GM19455 (cell line): ENCODE results near the gene SLC37A1.
"Not testable (repeated sequence)": the region's sequence is repeated elsewhere in the genome, so short reads cannot be mapped to it uniquely, and the experiment has no call there.

Experiments
- ATAC-seq: cut with Tn5 transposase; IDR thresholded peaks from one replicate; pipeline ENCODE4 v1.9.1; 2021; ENCODE audit not compliant: unreplicated experiment

SLC37A1 gene

DNA sequence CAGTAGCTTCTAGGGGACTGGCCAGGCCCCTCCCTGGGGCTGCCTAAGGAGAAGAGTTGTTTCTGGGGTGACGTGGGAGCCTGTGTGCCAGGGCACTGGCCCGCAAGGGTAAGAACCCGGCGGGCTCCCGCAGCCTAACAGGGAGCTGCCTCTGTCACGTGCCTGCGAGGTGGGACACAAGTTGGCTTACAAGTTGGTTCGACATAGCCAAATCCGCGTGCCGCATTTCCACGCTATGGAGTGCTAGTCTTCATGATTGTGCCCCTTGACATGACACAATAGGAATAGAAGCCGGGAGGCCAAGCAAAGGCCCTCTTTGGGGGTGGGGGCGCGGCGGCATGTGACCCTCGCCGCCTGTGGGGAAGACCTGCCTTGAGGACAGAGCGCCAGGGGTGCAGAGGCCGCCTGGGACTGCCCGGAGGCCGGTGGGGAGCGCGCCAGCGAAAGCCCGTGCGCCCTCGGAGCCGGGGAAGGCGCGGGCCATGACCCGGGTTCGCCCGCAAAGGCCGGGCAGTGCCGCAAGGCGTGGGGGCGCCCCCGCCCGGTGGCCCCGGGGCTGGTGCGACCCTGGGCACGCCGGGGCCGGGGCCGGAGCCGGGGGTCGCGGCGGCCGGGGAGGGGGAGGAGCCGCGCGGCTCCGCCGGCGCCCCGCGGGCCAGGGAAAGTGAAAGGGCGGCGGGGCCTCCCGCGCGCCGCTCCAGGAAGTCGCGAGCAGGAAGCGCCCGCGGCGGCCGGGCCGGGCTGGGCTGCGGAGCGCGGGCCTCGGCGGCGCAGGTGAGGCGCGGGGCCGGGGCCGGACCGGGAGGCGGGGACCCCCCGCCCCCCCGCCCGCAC is at the start of gene SLC37A1:
Gene SLC37A1, plus strand, starts transcription at position 702 of the 834 bp plus-strand sequence. CDS start 4,603 bp downstream, outside the sequence.
- peak; percentile 46 for ATAC-seq

DNA sequence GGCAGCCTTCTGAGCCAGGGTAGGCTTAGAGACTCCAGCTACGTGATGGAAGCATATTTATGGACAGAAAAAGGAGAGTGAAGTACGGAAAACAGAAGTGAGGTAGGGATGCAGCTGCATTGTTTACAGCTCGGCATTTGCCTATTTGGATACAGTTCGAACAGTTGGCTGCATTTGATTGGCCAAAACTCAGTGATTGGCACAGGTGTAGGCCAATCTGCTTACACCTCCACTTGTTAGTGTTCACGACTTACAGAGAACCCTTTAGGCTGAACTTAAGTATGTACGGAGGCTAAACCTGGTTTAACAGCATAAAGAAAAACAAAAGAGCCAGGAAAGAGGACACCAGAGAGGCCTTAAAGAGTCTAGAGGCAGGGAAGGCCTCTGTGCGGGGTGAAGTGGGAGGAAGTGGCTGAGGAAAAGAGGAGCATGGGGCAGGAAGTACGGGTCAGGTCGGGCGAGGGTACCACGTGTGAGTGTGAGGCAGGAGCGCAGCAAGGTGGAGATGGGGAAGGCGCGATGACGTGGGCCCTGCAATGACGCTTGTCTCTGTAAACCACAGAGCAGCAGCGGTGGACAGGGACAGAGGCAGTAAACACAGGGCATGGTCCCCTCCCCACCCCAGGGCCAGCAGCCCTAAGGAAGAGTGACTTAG is 49.7 kb upstream of the SLC37A1 start:
- no peak for ATAC-seq

DNA sequence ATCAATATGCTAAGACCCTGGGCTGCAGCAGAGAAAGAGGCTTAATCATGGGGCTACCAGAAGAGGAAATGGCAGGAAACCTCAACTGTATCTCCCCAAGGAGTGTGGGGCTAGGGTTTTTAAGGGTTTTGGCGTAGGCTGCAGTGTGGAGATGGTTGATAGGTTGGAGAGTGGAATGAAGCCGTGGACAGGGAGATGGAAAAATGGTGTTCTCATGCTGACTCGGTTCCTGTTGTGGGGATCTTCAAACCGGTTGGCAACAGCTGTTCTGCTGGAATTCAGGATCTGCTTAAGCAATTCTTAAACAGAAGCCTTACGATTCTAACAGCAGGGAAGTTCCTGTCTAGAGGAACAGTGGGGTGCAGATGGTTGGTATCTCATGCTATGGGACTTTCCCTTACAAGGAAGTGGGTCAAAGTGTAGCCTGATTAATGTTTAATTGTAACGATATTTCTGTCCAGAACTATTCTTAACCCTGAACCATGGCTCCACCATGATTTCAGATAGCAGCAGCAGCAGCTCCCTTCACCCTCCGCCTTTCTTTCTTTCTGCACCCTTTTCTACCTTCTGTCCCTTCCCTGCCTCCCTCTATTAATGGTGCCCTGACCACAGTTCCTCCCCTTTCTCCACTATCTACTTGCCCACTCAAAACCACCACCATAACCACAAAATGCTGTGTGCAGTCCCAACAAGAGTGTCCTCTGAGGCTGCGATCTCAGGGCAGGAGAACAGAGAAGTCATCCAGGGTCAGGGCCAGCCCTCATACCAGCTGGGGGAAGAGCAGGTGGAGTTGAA is 48.4 kb upstream of the SLC37A1 start:
- ATAC-seq = no peak

DNA sequence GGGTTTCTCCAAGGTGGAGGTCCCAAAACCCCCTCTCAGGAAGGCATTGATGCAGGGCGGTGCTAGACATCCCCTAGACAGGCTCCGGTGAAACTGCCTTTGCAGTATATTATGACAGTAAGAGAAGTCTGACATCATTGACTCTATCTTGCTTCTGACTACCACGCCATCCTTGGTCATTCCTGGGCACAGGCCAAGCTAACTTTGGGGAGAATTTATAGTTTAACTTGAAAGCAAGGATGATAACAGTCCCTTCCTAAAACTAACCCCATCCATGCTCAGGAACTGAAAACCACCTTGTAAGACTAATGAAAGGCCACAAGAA is 47.9 kb upstream of the SLC37A1 start:
- ATAC-seq = no peak

DNA sequence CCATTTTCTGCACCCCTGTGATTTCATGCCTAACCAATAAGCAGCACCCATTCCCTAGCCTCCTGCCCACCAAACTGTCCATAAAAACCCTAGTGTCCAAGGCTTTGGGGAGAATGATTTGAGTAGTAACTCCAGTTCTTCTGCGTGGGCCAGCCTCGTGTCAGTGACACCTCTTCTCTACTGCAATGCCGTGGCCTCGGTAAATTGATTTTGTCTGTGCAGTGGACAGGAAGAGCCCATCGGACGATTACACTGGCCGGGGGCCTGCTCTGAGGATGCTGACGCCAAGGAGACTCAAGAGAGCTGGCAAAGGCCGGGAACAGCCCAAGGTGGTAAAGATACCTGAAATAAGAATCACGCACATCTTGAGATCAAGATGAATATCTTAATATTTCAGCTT is 47.0 kb upstream of the SLC37A1 start:
- no peak for ATAC-seq

DNA sequence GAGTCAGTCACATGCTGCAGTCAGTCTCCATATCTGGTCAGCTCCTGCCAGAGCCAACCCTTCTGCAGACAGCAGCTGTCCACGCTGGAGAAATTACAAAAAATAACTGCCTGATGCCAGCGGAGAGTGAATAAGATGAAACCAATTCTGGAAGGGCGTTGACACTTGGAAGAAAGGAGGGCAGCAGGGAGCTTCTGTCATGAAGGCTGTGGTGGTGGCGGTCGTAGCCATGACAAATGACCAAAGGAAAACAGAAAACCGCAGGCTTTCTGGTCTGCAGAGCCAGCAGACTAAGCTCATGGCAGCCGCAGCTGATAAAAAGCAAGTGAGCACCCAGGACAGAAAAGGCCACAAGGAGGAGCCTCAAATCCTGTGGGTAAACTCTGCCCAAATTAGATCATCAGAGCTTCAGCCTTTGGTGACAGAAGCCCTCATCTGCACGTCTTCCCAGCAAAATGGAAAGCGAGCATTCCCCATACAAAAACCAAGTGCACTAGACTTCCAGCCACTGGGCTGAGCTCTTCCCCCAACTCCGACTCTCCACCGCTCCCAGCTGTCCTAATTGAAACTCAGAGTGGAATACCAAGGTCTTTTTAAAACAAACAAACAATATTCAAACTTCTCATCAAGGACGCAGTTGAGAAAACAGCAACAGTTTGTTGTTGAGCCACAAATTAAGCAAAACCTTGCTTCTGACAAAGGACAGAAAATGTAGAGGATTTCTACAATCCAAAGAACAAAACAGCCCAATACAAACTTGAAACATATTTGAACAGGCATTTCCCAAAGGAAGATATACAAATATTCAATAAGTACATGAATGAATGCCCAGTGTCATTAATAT is 46.3 kb upstream of the SLC37A1 start:
- no peak for ATAC-seq

DNA sequence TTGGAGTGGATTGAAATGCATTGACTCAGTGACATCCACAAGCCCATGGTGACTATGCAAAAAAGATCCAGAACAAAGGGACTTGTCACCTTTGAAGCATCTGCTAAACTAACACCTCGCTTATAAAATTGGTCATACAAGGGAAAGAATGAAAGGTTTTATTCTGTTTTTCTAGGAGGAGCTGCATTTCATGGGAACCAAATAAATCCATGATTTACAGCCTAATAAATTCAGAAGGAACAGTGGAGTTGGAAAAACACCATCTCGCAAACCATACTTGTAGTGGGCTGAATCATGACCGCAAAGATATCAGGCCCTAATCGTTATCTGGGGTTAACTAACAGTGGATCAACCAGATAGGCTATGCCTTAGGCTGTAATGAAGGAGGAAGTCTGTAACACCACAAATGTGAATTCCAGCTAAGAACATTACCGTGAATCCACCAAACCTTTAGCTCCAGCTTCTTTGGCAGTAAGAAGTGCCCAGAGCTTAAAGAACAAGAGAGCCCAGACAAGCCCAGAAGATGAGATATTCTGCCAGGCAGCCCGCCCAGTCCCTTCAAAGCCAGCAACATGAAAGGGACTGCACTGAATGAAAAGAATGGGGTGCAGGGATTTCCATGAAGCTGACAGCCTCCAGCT is 45.0 kb upstream of the SLC37A1 start:
- ATAC-seq = no peak

DNA sequence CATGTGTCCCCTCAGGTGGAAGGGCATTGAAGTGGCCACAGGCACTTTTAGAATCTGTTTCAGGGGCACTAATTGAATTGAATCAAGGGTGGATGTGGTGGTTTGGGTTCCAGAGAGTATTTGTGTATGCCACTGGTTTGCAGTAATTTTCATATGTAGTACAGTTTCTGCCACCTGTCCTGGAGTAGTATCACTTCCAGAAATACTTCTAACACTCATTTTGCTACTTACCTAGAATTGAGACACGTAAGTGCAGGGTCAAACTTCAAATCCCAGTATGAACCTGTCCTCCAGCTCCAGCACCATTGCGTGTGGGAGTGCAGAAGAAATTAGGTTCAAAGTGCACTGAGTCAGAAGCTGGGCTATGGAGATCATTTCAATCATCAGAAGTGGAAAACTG is 44.4 kb upstream of the SLC37A1 start:
- ATAC-seq = no peak

DNA sequence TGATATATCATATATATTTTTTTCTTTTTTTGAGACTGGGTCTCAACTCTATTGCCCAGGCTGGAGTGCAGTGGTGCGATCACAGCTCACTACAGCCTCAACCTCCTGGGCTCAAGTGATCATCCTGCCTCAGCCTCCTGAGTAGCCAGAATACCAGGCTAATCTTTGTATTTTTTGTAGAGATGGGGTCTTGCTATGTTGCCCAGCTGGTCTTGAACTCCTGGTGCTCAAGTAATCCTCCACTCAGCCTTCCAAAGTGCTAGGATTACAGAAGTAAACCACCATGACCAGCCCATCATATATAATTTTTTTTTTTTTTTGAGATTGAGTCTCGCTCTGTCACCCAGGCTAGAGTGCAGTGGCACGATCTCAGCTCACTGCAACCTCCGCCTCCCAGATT is 43.9 kb upstream of the SLC37A1 start:
- ATAC-seq = not testable (repeated sequence)

DNA sequence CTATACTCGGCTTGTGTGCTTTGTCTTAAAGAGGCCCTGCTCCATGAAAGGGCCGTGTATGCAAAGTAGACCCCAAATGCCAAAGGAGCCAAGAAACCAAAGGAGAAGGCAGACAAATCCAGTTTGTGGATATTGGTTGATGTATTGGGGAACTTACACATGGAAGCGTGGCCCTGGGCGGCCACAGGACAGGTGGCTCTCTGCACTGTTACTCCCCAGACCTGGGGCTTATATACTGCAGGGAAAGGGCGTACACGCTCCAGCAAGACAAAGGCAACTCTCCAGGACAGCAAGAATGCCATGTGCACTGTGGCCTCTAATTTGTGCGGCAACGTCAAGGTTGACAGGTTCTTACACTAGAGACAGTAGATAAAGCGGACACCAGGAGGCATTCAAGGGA is 42.4 kb upstream of the SLC37A1 start:
- no peak for ATAC-seq

DNA sequence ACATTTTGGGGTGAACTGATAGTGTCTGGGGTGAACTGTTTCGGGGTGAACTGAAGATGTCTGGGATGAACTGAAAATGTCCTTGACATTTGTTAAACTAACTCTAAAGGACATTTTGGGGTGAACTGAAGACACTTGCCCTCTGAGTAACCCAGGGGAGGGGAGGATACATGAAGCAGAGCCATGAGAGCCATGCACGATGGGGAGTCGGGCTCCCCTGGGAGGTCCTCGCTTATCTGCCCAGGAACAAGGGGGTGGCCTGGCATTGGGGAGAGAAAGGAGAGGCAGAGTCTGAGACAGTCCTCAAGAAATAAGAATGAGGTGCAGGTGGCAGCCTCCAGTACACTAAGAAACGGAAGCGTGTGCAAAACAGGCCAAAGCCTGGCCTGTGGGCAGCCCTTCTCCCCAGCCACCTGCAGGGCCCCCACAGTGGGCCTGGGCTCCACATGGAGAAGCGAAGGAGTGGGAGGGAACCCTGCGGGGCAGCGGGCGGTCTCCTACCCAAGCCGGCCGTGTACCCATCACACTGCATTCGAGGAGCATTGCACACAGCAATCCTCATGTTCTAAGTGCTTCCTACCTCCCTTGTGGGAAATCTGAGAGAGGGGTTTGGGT is 41.8 kb upstream of the SLC37A1 start:
- ATAC-seq = no peak

DNA sequence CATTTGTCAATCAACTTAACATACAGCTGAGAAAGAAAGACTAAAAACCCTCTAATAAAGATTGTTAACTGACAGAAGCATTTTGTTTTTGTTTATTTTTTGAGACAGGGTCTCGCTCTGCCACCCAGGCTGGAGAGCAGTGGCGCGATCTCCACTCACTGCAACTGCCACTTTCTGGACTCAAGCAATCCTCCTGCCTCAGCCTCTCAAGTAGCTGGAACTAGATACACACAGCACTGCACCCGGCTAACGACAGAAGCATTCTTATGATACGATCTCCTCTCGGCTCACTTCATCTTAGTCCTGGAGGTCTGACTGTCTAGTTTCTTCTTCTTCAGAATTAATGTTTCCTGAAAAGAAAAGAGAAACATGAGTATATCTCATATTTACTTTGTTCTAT is 41.1 kb upstream of the SLC37A1 start:
- ATAC-seq = no peak

DNA sequence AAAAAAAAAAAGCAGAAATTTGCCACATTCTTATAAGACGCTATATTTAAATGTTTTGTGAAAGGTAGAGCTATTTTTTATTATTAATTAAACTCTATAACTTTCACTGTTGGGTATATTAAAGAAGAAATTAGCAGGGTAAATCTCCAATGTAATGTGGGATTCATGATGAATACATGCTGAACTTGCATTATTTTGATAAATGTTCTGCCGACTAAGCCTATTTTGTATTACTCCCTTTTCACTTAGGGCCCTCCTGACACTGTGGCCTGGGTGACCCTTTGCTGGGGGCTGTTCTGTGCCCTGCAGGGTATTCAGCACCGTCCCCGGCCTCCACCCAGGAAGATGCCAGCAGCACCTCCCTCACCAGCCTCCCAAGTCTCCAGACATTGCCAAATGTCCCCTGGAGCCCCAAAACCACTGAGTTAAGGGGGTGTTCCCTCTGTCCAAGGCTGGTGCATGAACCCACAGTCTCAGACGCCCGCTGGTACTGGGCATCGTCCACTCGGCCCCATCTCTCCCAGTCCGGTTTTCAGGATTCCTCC is 40.1 kb upstream of the SLC37A1 start:
- no peak for ATAC-seq

DNA sequence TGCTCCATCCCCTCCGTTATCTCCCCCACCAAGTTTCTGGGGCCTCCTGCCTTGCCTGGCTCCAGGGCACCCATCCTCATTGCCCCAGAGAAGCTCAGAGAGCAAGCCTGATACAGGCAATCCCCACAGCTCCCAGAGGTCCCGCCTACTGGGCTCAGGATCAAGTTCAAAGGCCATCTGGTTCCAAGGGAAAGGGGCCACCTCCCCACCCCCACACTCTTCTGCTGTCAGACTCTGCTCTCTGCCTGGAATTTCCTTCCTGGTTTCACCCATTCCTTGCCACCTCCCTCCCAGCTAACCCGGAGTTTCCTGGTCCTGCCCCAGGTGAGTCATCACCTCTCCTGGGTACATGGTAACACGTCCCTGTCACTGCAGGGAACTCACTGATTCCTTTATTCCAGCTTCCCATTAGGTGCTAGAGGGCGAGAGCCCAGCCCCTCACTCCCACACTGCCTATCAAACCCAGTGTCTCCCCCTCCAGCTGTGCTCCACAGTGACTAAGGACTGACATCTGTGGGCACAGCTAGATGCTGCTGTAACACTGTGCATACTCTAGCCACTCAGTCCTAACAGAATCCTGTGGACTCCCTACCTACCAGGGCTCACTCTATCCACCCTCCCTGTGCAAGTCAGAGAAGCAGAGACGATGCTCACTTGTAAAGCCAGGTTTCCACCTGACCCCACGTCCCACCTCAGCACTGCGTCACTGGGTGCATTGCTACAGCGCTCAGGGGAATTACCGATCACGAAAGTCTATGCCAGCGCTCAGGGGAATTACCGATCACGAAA is 39.4 kb upstream of the SLC37A1 start:
- ATAC-seq = no peak

DNA sequence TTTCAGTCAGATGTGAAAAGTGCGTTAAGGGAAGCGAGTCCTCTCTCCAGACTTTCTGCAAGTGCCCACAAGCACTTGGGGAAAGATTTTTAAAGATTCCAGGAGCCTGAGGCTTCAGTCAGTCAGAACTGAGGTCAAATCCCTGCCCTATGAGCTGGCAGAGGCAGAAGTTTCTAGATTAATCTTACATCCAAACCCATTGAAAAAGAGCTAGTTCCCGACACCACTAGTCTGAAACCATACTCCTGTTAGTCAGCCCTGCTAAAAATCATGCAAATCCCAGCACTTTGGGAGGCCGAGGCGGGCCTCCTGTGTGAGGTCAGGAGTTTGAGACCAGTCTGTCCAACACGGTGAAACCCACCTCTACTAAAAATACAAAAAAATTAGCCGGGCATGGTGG is 38.6 kb upstream of the SLC37A1 start:
- no peak for ATAC-seq

DNA sequence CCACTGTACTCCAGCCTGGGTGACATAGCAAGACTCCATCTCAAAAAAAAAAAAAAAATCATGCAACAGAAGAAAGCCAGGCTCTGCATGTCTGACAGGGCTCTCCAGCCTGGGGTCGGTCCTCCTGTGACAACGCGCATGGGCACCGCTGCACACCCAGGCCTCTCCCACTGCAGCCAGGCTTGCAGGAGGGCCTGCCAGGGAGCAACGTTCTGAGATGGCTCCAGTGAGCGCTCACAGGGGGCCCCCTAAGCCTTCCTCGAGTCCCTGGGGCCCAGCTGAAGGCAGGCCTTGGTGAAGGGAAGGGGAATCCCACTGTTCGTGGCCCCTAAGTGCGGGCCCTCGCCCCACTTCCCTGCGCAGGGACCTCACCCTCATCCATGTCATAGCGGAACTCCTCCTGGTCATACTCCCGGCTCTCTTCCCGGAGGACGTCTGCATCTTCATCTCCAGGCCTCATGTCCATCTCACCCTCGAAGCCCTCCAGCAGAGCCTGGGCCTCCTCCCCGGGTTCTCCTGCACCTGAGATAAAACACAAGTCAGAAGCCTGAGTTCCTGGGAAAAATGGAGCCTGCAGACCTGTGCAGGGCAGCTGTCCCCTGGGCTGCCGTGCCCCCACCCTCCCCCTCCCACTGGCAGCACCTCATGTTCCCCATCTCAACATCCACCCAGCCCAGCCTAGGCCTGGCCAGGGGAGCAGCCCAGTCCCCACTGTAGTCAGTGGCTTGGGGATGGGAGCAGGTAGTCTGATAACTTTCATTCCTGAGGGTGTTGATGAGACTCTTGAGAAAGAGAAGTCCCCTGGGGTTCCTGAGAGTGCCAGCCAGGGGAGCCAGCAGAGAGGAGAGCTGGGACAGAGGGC is 37.9 kb upstream of the SLC37A1 start:
- no peak for ATAC-seq

DNA sequence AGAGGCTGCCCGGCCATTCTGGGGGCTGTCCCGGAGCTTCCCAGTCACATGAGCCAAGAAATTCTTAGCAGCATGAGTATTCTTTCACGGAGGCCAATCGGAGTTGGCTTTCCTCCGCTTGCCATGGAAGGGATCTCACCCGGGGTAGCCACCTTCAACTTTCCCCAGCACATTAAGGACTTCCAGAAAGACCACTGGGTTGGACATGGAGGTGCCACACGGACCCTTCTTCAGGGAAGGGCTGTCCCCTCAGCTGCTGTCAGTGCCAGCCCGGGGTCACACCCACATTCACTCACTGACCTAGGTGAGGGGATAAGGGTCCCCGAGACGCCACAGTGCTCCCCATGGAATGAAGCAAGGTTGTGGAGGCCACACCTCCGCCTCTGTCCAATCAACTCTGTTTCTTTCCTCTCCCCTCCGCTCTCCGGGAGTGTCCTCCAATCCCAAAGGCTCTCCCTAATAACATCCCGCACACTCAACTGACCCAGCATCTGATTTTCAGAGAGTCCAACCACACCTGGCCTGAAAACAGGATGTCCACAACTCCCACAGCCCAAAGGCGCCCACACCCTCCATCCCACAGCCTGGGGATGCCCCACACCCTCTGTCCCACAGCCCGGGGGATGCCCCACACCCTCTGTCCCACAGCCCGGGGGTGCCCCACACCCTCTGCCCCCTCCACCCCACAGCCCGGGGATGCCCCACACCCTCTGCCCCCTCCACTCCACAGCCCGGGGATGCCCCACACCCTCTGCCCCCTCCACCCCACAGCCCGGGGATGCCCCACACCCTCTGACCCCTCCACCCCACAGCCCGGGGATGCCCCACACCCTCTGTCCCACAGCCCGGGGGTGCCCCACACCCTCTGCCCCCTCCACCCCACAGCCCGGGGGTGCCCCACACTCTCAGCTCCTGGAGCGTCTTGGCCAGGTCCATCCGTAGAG is 37.0 kb upstream of the SLC37A1 start:
- ATAC-seq = no peak
